SH-SY5Y (cell line): ENCODE data around the gene PGS1.

Experiments
- GATA2 ChIP-seq: IDR thresholded peaks from 2 replicates; pipeline ENCODE4 v1.6.1; 2011; ENCODE audit warnings: mild to moderate bottlenecking, low read depth, low read length
- GATA3 ChIP-seq: IDR thresholded peaks from 2 replicates; pipeline ENCODE4 v1.6.1; 2011; ENCODE audit warnings: low read depth, mild to moderate bottlenecking, low read length, moderate library complexity

- no peak for TF ChIP-seq GATA3
- no peak for TF ChIP-seq GATA2
Observed at GRCh38 chr17:78376161-78376560, 2.3 kb upstream of the PGS1 start.
